GM21529 (cell line): ENCODE data around the gene EIF2S1.
A peak's percentile ranks its signal among the peaks of the same experiment; 100 is the strongest.
"Not testable (repeated sequence)": the region's sequence is repeated elsewhere in the genome, so short reads cannot be mapped to it uniquely, and the experiment has no call there.

Experiments used
- ATAC-seq: cut with Tn5 transposase; IDR thresholded peaks from one replicate; pipeline ENCODE4 v1.9.1; 2021; ENCODE audit not compliant: unreplicated experiment

The EIF2S1 gene

GRCh38 chr14:67359775-67360469, at the start of gene EIF2S1, which contains the start of gene ATP6V1D:
EIF2S1 (plus strand) TSS chr14:67360328; CDS start chr14:67364768, 4,440 bp downstream.
ATP6V1D (minus strand) TSS chr14:67359804; CDS start chr14:67359698, 106 bp downstream.
- ATAC-seq: peak; percentile 89

DNA sequence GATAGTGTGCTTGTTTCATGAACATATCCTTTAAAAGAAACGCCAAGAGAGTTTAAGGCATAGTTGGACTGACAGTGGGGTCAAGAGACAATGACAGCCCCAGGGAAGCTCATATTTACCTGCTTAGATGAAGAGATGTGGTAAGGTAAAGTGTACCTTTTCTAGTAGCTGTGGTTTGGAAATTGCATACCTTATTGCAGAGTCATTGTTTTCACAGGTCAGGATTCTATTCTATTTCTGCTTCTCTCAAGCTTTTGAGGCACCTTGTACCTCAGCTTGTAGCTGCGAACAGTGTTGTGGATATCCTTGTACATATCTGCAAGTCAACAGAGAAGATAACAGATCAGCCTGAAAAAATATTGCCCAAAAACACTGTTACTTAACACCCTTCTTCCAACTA, 48.3 kb upstream of the EIF2S1 start:
- ATAC-seq: no peak

DNA sequence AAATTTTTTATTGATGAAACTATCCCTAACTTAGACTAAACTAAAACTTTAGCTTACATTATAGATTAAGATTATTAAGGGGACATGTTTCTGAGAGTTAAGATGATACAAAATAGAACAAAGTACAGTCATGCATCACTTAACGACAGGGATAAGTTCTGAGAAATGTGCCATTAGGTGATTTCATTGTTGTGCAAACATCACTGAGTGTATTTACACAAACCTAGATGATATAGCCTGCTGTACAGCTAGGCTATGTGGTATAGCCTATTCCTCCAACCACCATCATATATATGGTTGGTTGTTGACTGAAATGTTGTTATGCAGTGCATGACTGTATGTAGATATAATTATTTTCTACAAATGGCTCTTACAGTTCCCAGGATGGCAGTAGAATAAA, 47.0 kb upstream of the EIF2S1 start:
- no peak for ATAC-seq

- ATAC-seq: no peak
These were observed 42.3 kb upstream of the EIF2S1 start for GRCh38 chr14:67317822-67318221.

DNA sequence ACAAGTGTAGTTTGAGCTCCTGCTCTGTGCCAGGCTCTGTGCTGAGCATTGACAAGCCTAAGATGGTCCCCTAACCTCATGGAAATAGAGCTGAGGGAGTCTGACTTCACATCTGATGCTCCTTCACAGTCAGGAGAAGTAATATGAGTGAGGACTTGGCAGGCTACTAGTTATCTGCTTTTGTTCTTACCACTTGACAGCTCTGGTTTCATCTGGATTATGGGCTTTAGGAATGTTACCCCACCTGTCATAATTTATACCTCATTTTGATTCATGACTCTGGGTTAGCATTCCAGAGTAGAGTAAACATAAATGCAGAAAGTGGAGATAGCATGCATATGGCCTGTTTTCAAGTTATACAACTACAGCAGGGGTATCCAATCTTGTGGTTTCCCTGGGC, 41.0 kb upstream of the EIF2S1 start:
- ATAC-seq: no peak

GRCh38 chr14:67329666-67330065, 30.5 kb upstream of the EIF2S1 start:
- not testable (repeated sequence) for ATAC-seq

- no peak for ATAC-seq
These were observed 28.6 kb upstream of the EIF2S1 start for GRCh38 chr14:67331368-67332125.

DNA sequence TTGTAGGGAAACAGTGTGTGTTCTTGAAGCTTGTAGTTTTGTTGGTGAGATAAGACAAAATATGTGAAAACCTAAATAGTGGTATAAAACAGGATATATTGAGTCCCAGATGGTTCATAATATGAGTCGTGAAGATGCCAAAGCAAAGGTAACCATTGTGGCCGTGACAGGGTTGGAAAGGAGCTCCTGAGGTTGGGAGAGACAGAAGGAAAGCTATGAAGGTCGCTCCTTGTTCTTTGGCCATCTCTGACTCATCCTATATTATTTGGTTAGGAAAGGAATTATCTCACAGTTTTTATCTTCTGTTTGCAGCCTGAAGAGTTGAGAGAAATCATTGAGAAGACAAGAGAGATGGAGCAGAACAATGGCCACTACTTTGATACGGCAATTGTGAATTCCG, 27.7 kb upstream of the EIF2S1 start:
- no peak for ATAC-seq

DNA sequence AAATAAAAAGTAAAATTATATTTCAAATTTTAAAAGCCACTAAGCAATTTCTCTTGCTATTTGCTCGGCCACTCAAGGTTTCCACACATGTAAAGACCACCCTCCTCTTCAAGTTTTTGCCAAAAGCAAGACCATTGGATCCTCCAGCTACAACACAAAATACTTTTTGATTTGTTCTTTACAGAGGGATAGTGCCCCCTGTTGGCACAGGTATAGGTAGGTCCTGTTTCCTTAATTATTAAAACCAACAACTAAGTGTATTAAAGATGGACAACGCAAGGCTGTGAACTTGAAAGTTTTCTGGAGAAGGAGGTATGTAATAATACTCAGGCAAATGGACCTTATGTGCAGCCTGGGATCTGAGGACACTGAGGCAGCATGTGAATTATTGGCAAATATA, 24.3 kb upstream of the EIF2S1 start:
- no peak for ATAC-seq

GRCh38 chr14:67341231-67341630, 18.9 kb upstream of the EIF2S1 start:
- ATAC-seq: not testable (repeated sequence)

- ATAC-seq: no peak
These were observed 16.4 kb upstream of the EIF2S1 start for GRCh38 chr14:67343601-67344230.

GRCh38 chr14:67345583-67345982, 14.5 kb upstream of the EIF2S1 start:
- ATAC-seq: no peak

DNA sequence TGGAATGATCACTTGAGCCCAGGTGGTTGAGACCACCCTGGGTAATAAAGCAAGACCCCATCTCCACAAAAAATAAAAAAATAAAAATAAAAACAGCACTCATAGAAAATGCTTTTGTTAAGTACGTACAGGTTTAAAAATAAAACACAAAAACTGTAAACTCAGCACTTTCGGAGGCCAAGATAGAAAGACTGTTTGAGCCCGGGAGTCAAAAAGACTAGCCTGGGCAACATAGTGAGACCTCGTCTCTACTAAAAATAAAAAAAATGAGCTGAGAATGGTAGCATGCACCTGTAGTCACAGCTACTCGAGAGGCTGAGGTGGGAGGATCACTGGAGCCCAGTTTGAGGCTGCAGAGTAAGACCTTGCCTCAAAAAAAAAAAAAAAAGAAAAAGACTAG, 8.1 kb upstream of the EIF2S1 start:
- no peak for ATAC-seq

- ATAC-seq: no peak
These were observed 2.8 kb upstream of the EIF2S1 start for GRCh38 chr14:67357186-67357968.

GRCh38 chr14:67357969-67358354, 2.2 kb upstream of the EIF2S1 start:
- ATAC-seq: no peak

- ATAC-seq: no peak
These were observed 979 bp upstream of the EIF2S1 start for GRCh38 chr14:67358924-67359774.

- ATAC-seq: peak; percentile 25
These were observed 510 bp downstream of the EIF2S1 start for GRCh38 chr14:67360470-67361206.

GRCh38 chr14:67365476-67365875, 5.3 kb downstream of the EIF2S1 start:
- no peak for ATAC-seq

DNA sequence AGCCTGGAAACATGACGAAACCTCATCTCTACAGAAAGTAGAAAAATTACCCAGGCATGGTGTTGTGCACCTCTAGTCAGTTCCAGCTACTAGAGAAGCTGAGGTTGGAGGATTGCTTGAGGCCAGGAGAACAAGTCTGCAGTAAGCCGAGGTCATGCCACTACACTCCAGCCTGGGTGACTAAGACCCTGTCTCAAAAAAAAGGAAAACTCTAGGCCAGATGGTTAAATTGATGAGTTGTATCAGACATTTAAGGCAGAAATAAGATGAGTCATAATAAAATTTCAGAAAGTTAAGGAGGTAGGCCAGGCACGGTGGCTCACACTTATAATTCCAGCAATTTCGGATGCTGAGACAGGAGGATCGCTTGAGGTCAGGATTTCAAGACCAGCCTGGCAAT, 10.7 kb downstream of the EIF2S1 start:
- no peak for ATAC-seq
